PC-9 (cell line): Measurements from ENCODE around the gene PITPNC1.

Experiments
- EZH2 ChIP-seq: fragments of 200-600 bp; sonication (generic); IDR thresholded peaks from 2 replicates; pipeline ENCODE4 v1.8.0; 2017; ENCODE audit warnings: antibody characterized with exemption, low read depth
- TF ChIP-seq, protein P1 (sequence below): fragments of 200-600 bp; sonication (generic); conservative IDR thresholded peaks from 2 replicates; pipeline ENCODE4 v1.6.1; 2017; ENCODE audit warnings: mixed run types, antibody characterized with exemption, mild to moderate bottlenecking, moderate library complexity

DNA sequence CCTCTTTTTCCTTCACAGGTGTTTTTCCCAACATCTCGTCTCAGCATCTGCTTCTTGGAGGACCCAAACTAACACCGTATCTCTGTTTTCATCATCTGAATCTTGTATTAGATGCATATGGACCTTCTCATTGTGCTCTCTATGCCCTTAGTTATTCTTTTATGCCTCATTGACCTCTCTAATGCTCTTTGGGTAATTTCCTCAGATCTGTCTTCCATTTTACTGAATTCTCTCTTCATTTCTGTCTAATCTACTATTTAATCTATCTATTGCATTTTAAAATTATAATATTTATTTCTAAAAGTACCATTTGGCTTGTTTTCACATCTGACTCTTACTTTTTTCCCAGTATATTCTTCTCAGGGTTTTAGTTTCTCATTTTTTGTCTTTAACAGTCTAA is 81.1 kb downstream of the PITPNC1 start:
- TF ChIP-seq, protein P1, sequence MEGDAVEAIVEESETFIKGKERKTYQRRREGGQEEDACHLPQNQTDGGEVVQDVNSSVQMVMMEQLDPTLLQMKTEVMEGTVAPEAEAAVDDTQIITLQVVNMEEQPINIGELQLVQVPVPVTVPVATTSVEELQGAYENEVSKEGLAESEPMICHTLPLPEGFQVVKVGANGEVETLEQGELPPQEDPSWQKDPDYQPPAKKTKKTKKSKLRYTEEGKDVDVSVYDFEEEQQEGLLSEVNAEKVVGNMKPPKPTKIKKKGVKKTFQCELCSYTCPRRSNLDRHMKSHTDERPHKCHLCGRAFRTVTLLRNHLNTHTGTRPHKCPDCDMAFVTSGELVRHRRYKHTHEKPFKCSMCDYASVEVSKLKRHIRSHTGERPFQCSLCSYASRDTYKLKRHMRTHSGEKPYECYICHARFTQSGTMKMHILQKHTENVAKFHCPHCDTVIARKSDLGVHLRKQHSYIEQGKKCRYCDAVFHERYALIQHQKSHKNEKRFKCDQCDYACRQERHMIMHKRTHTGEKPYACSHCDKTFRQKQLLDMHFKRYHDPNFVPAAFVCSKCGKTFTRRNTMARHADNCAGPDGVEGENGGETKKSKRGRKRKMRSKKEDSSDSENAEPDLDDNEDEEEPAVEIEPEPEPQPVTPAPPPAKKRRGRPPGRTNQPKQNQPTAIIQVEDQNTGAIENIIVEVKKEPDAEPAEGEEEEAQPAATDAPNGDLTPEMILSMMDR, result no peak
- no peak for TF ChIP-seq EZH2
